Measurements from ENCODE around the gene JOSD2.

Gene JOSD2

GRCh38 chr19:50496189-50497021, 14.6 kb downstream of the JOSD2 start:
- DNase-seq (ENCODE audit: low read depth in 2 of 2) = no peak

- DNase-seq (ENCODE audit: low read depth in 2 of 2) = no peak
Observed at GRCh38 chr19:50495020-50495531, 15.9 kb downstream of the JOSD2 start.

GRCh38 chr19:50494186-50495019, 16.6 kb downstream of the JOSD2 start:
- DNase-seq (ENCODE audit: low read depth in 2 of 2) = no peak

GRCh38 chr19:50493171-50493570, 17.8 kb downstream of the JOSD2 start:
- no peak for DNase-seq (ENCODE audit: low read depth in 2 of 2)

GRCh38 chr19:50492303-50493052, 18.5 kb downstream of the JOSD2 start:
- peak in 1 of 2 experiments; percentile 20 for DNase-seq (ENCODE audit: low read depth in 2 of 2)

- no peak for DNase-seq (ENCODE audit: low read depth in 2 of 2)
Observed at GRCh38 chr19:50490991-50491472, 20.0 kb downstream of the JOSD2 start.

GRCh38 chr19:50490411-50490811, 20.6 kb downstream of the JOSD2 start:
- no peak for DNase-seq (ENCODE audit: low read depth in 2 of 2)

- DNase-seq (ENCODE audit: low read depth in 2 of 2) = no peak
Observed at GRCh38 chr19:50489461-50490011, 21.5 kb downstream of the JOSD2 start.

GRCh38 chr19:50488389-50489194, 22.4 kb downstream of the JOSD2 start:
- DNase-seq (ENCODE audit: low read depth in 2 of 2) = no peak

GRCh38 chr19:50486823-50487515, 24.0 kb downstream of the JOSD2 start:
- peak; percentile 33 to 56 for DNase-seq (ENCODE audit: low read depth in 2 of 2)

- no peak for DNase-seq (ENCODE audit: low read depth in 2 of 2)
Observed at GRCh38 chr19:50485284-50485955, 25.6 kb downstream of the JOSD2 start.

GRCh38 chr19:50482916-50483315, 28.1 kb downstream of the JOSD2 start:
- DNase-seq (ENCODE audit: low read depth in 2 of 2) = no peak

GRCh38 chr19:50482271-50482855, 28.6 kb downstream of the JOSD2 start:
- DNase-seq (ENCODE audit: low read depth in 2 of 2) = no peak

- DNase-seq (ENCODE audit: low read depth in 2 of 2) = no peak
Observed at GRCh38 chr19:50481351-50482149, 29.4 kb downstream of the JOSD2 start.

- DNase-seq (ENCODE audit: low read depth in 2 of 2) = no peak
Observed at GRCh38 chr19:50480281-50481111, 30.5 kb downstream of the JOSD2 start.

- DNase-seq (ENCODE audit: low read depth in 2 of 2) = no peak
Observed at GRCh38 chr19:50479761-50480251, 31.2 kb downstream of the JOSD2 start.
